Ovary (tissue), 9 donors: ENCODE measurements around the gene IL12RB1. TPM values are rescaled to one million over a fixed set of nuclear protein-coding genes. Genes with fewer than 3 reads are reported as not detected.

Source experiments
- DNase-seq, 5 donors: peaks; one replicate each; pipeline ENCODE4 v3.0.0-alpha.2; 2019 to 2020
- H3K27ac ChIP-seq, 2 donors: fragments of 200-600 bp; one replicate each; pipeline versions ENCODE4 v1.5.1 to v1.8.0; 2019 to 2022
- H3K27me3 ChIP-seq: fragments of 200-600 bp; one replicate; pipeline ENCODE4 v1.8.0; 2022
- H3K36me3 ChIP-seq: fragments of 200-600 bp; sonication (generic); one replicate; pipeline ENCODE4 v1.5.1; 2019
- H3K4me1 ChIP-seq: one replicate; pipeline ENCODE4 v1.8.1; 2013; ENCODE audit warnings: mild to moderate bottlenecking, moderate library complexity; ENCODE audit not compliant: insufficient read depth
- H3K4me3 ChIP-seq: fragments of 200-600 bp; sonication (generic); one replicate; pipeline ENCODE4 v1.5.1; 2017
- H3K9me3 ChIP-seq, 2 donors: fragments of 200-600 bp in 1 of 2; sonication (generic) in 1 of 2; one replicate each; pipeline versions ENCODE4 v1.5.1 to v1.8.1; 2013 to 2019; ENCODE audit warnings: mild to moderate bottlenecking in 1 of 2, moderate library complexity in 1 of 2
- EP300 ChIP-seq: sonication (generic); formaldehyde crosslinking; IDR thresholded peaks from one replicate; pipeline ENCODE4 v1.6.1; 2017; ENCODE audit warnings: antibody characterized with exemption
- POLR2A ChIP-seq: fragments of 450-650 bp; IDR thresholded peaks from one replicate; pipeline ENCODE4 v1.6.1; 2017; ENCODE audit warnings: antibody characterized with exemption, mild to moderate bottlenecking, moderate library complexity
- WGBS, 3 donors: extraction: QIAGEN DNeasy Blood & Tissue Kit in 1 of 3; methylation state at CpG; one replicate each; pipeline versions ENCODE4 v1.1.5 to v1.1.7; 2013 to 2017; 5-methylcytosine and 5-hydroxymethylcytosine counted together
- intact Hi-C, 4 donors: fragments of 100-400 bp; cut with DNase I; formaldehyde crosslinking; loops; one replicate each; pipeline versions ENCODE4 v1.11.0 to v1.15.1; 2022 to 2023
- polyA plus RNA-seq, 2 donors: library from polyadenylated mRNA; stranded (reverse); fragments of 200-250 nt in 1 of 2; fragments of 350-450 nt in 1 of 2; fragmentation: Illumina TruSeq in 1 of 2; extraction: RNeasy Lipid Tissue Mini Kit (QIAGEN cat#74804) in 1 of 2; gene quantifications; one replicate each; pipeline ENCODE4 v1.2.3, GENCODE V29; 2013 to 2014
- total RNA-seq, 7 donors: library from RNA; depleted of rRNA in 2 of 7; stranded (reverse); fragments of >200 nt in 2 of 7; fragmentation: NEBNext Ultra II Directional in 3 of 7; extraction: Animal tissue kit (Norgen Biotek cat#: 25700) in 3 of 7; gene quantifications; one replicate each; pipeline versions ENCODE4 v1.1.0 to v1.2.4, GENCODE V29; 2016 to 2023
- TF ChIP-seq, protein P1 (sequence below), 3 donors: fragments of 450-650 bp in 2 of 3; fragments of 200-600 bp in 1 of 3; IDR thresholded peaks; one replicate each; pipeline versions ENCODE4 v1.5.1 to v1.8.0; 2016 to 2022; ENCODE audit warnings: antibody characterized with exemption in 3 of 3, mild to moderate bottlenecking in 1 of 3
- donor health status: DM: no; HTN: no; CAD: no; lungs with moderate emphysema.
- donor health status: DM: no; HTN: no; CAD: no.
- donor health status: Bipolar disorder and iron deficiency.
- donor health status: DM: yes; HTN: yes; CAD: no.
- donor health status: DM: no; HTN: no; CAD: no.
- donor health status: DM: yes; HTN: yes; CAD: no.

The IL12RB1 gene
- total and polyA plus RNA-seq, 9 donors, result 0.22 to 0.89 (median 0.57) TPM

DNA sequence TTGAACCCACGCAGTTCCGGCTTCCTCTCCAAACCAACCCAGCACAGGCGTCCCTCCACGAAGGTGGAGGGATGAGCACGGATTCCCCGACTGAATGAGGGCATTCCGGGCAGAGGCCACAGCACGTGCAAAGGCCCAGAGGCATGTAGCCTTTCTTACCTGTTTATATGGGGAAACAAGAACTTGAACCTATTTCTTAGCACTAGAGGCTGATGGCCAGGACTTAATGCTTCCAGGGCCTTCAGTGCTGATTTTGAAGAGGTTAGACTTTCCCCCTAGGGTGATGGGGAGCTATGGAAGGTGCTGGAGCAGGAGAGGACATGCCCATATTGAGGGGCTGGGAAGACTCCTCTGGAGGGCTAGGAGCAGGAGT lies 12.9 kb upstream of the IL12RB1 start:
- WGBS, 3 donors, result 70 to 80% (median 77%) methylated on average over 8 of the region's 8 CpGs
- Histone ChIP-seq H3K27me3 (no peaks in the 10 kb centered on the region), H3K4me1 (peaks cover 10% of the 10 kb centered on the region), H3K36me3 (no peaks in the 10 kb centered on the region), H3K4me3 (no peak overlapping the region), H3K9me3 (no peaks in the 10 kb centered on the region), H3K27ac (no peak overlapping the region)
- no peak for TF ChIP-seq EP300
- TF ChIP-seq, protein P1, sequence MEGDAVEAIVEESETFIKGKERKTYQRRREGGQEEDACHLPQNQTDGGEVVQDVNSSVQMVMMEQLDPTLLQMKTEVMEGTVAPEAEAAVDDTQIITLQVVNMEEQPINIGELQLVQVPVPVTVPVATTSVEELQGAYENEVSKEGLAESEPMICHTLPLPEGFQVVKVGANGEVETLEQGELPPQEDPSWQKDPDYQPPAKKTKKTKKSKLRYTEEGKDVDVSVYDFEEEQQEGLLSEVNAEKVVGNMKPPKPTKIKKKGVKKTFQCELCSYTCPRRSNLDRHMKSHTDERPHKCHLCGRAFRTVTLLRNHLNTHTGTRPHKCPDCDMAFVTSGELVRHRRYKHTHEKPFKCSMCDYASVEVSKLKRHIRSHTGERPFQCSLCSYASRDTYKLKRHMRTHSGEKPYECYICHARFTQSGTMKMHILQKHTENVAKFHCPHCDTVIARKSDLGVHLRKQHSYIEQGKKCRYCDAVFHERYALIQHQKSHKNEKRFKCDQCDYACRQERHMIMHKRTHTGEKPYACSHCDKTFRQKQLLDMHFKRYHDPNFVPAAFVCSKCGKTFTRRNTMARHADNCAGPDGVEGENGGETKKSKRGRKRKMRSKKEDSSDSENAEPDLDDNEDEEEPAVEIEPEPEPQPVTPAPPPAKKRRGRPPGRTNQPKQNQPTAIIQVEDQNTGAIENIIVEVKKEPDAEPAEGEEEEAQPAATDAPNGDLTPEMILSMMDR (IDR thresholded peaks at IDR 0.05), result no peak
- TF ChIP-seq POLR2A, result no peak
- intact Hi-C loops, result no loop called here
- no peak for DNase-seq

DNA sequence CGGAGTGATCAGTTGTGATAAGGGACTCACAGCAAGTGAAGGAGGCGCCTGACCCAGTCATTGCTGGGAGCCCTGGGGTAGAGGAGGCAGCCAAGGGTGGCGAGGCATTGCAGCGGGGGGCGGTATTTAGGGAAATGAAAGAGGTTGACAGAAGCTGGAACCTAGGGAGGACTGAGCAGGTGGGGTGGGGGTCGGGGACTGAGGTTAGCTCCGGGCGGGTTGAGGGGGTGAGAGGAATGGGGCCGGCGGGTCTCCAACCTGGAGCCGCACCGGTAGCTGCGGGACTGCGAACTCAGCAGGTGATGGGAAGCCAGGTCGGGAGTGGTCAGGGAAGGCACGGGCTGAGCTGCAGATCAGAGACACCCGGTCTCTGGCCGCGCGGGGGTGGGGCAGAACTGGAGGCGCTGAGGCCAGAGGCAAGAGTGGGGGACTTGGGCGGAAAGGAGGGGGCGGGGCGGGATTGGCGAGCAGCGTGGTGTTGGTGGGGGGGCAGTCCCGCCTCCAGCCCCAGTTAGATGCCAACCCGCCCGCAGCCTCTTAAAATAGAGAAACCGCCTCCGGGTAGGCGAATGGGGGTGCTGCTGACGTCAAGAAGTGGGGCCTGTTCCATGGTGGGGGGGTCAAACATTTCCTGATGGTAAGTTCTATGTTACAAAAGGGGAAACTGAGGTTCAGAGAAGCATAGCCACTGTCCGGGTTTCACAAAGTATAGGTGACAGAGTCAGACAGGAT lies 12.3 kb upstream of the IL12RB1 start:
- Histone ChIP-seq H3K4me1 (peaks cover 6% of the 10 kb centered on the region), H3K9me3 (no peaks in the 10 kb centered on the region), H3K4me3 (no peak overlapping the region), H3K36me3 (no peaks in the 10 kb centered on the region), H3K27me3 (no peaks in the 10 kb centered on the region), H3K27ac (no peak overlapping the region)
- 8% methylated on average over 29 to 34 of the region's 34 CpGs for WGBS, 3 donors
- intact Hi-C loops, result no loop called here
- DNase-seq, result peak in 1 of 5 donors; percentile 51
- no peak for TF ChIP-seq POLR2A
- no peak for TF ChIP-seq EP300
- TF ChIP-seq, protein P1 (IDR thresholded peaks at IDR 0.05), result no peak

DNA sequence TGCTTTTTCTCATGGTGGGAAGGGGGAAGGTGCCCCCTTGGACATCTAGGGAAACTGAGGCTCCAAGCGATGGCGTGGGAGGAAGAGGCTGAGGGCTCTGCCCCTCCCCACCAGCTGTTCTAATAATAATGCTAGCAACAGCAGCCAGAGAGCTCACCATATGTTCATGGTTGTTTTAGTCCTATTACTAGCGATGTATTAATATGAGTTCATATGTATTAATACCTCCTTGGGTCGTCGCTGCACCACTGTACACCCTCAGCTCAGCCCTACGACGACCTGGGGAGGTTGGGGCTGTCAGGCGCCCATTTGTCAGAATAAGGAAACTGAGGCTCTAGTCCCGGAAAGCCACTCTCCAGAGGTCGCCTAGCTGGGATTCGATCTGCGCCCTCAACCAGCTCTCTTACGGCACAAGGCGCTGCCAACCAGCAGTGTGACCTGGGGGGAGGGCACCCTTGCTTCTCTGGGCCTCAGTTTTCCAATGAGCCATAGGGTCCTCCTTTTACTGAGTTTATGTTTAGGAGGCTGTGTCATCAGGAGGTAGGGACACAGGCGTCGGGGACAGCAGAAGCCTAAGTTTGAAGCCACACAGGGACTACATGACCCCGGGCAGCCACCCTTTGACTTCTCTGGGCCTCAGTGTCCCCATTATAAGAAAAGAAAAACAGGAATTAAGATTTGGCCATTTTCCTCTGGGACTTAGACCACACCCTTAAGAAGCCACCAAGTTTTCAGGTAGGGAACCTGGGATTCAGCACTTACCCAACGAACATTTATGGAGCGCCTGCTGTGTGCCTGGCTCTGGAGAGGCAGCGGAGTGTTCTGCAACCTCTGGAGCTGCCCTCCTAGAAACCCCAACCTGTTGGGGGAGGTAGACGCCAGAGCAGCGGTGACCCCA lies 11.5 kb upstream of the IL12RB1 start:
- Histone ChIP-seq H3K9me3 (no peaks in the 10 kb centered on the region), H3K36me3 (no peaks in the 10 kb centered on the region), H3K4me1 (peaks cover 4% of the 10 kb centered on the region), H3K27me3 (no peaks in the 10 kb centered on the region), H3K27ac (no peak overlapping the region), H3K4me3 (peak overlapping the region; percentile 10)
- intact Hi-C loops, result no loop called here
- 26 to 28% (median 27%) methylated on average over 22 of the region's 22 CpGs for WGBS, 3 donors
- TF ChIP-seq, protein P1 (IDR thresholded peaks at IDR 0.05), result no peak
- DNase-seq, result no peak

DNA sequence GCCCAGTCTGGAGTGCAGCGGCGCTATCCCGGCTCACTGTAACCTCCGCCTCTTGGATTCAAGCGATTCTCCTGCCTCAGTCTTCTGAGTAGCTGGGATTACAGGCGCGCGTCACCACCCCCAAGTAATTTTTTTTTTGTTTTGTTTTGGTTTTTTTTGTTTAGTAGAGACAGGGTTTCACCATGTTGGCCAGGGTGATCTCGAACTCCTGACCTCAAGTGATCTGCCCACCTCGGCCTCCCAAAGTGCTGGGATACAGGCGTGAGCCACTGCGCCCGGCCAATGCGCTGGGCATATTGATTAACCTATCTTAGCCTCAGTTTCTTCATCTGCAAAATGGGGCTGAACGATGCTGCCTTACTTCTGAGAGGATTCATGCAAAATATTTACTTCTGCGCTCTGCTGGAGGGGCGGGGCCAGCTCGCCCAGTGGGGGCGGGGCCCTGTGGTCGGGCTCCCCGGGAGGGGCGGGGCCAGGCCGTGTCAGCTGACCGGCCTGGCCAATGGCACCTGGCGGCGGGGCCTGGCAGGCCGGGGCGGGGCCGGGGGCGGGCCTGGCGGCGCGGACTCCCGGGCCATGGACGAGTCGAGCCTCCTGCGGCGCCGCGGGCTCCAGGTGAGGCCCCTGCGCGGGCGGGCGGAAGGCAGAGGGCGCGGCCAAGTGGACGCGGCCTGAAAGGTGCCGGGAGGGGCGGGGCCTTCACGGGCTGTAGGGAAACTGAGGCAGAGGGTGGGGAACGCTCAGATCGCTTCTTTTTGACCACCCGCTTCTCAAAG lies 10.7 kb upstream of the IL12RB1 start, which contains the start of gene MAST3:
TSS of gene MAST3 (plus strand) at position 562 of the 776 bp plus-strand sequence. CDS start at position 577, 15 bp downstream.
- Histone ChIP-seq H3K4me3 (peak within 1 kb of the TSS; percentile 10), H3K27ac (no peak within 1 kb of the TSS), H3K27me3 (no peaks in the 10 kb centered on the region), H3K4me1 (peaks cover 4% of the 10 kb centered on the region), H3K36me3 (no peaks in the 10 kb centered on the region), H3K9me3 (no peaks in the 10 kb centered on the region)
- peak; percentile 79 to 91 (median 85) for DNase-seq
- TF ChIP-seq EP300 (no peak), POLR2A (no peak)
- TF ChIP-seq, protein P1 (IDR thresholded peaks at IDR 0.05), result no peak
- intact Hi-C loops, result no loop called here
- WGBS, 3 donors, result 20 to 24% (median 20%) methylated on average over 46 to 54 of the region's 54 CpGs
